Measurements from ENCODE around the gene CAPN11. TPM values are rescaled to one million over a fixed set of nuclear protein-coding genes. Genes with fewer than 3 reads are reported as not detected.
A peak's percentile ranks its signal among the peaks of the same experiment; 100 is the strongest.
"Not testable (repeated sequence)": the region's sequence is repeated elsewhere in the genome, so short reads cannot be mapped to it uniquely, and the experiment has no call there.

The CAPN11 gene
- polyA plus RNA-seq, 6 donors from 2014 or later = not detected

GRCh38 chr6:44227148-44227793, 68.7 kb downstream of the CAPN11 start:
- Mint-ChIP-seq H3K9me3 (no peaks in the 10 kb centered on the region), H3K27me3 (peaks cover 0 to 13% (median 0%) of the 10 kb centered on the region in 3 donors), H3K4me1 (peaks cover 16 to 19% (median 18%) of the 10 kb centered on the region in 3 donors), H3K27ac (no peak overlapping the region), H3K36me3 (no peaks in the 10 kb centered on the region), H3K4me3 (peak overlapping the region in 1 of 8 donors; percentile 45)
- DNase-seq = no peak
- no peak for ATAC-seq (ENCODE audit: low read depth in 2 of 2)

- Mint-ChIP-seq H3K4me3 (no peak overlapping the region), H3K36me3 (no peaks in the 10 kb centered on the region), H3K4me1 (peaks cover 10 to 12% (median 12%) of the 10 kb centered on the region in 3 donors), H3K9me3 (no peaks in the 10 kb centered on the region), H3K27me3 (peaks cover 0 to 9% (median 0%) of the 10 kb centered on the region in 3 donors), H3K27ac (no peak overlapping the region)
- ATAC-seq (ENCODE audit: low read depth in 2 of 2) (no peak), DNase-seq (no peak)
Measured at GRCh38 chr6:44228031-44228430, 69.4 kb downstream of the CAPN11 start.

DNA sequence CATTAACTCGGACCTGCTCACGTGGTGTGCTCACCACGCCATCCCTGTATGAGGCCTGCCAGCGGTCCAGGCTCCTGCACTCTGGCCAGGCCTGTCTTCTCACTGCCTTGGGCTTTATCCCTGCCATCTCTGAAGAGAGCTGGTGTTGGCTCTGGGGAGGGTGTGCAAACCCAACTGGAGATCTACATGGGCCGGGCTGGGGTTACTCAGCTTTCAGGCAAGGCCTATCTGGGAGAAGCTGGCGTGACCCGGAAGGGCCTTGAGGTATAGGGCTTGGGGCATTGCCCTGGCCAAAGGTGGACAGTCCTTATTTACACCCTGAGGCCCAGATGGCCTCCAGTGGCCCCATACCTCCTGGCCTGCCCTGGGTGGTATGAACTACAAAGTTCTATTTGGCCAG, 69.8 kb downstream of the CAPN11 start:
- Mint-ChIP-seq H3K36me3 (no peaks in the 10 kb centered on the region), H3K27me3 (peaks cover 0 to 7% (median 0%) of the 10 kb centered on the region in 3 donors)

DNA sequence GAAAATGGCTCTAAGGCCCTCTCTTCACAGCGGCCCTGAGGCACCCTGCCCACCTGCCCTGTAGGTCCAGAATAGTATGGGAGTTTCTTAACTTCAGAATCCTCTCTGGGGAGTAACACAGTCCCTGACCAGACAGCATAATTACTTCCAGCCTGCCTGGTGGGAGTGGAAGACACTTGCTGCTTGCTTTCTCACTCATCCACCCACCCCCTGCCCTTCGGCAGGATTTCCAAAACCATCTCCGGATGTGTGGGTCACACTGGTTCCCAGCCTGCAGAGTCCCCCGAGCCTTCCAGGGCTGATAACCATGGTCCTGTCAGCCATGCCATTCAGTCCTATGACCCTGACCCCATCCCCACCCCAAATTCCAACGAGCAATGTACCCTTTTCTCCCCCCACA, 70.2 kb downstream of the CAPN11 start:
- ATAC-seq (ENCODE audit: low read depth in 2 of 2) = no peak
- H3K27ac Mint-ChIP-seq = no peak overlapping the region
- H3K9me3 Mint-ChIP-seq = no peaks in the 10 kb centered on the region
- no peak overlapping the region for H3K4me3 Mint-ChIP-seq
- peaks cover 9 to 12% (median 12%) of the 10 kb centered on the region in 3 donors for H3K4me1 Mint-ChIP-seq
- H3K36me3 Mint-ChIP-seq = no peaks in the 10 kb centered on the region
- peaks cover 0 to 7% (median 0%) of the 10 kb centered on the region in 3 donors for H3K27me3 Mint-ChIP-seq
- no peak for DNase-seq

More for the DNA sequence above, 69.8 kb downstream of the CAPN11 start:
- no peak overlapping the region for H3K4me3 Mint-ChIP-seq
- ATAC-seq (ENCODE audit: low read depth in 2 of 2) (no peak), DNase-seq (no peak)
- H3K27ac Mint-ChIP-seq = no peak overlapping the region
- H3K9me3 Mint-ChIP-seq = no peaks in the 10 kb centered on the region
- H3K4me1 Mint-ChIP-seq = peaks cover 9 to 12% (median 10%) of the 10 kb centered on the region in 3 donors

DNA sequence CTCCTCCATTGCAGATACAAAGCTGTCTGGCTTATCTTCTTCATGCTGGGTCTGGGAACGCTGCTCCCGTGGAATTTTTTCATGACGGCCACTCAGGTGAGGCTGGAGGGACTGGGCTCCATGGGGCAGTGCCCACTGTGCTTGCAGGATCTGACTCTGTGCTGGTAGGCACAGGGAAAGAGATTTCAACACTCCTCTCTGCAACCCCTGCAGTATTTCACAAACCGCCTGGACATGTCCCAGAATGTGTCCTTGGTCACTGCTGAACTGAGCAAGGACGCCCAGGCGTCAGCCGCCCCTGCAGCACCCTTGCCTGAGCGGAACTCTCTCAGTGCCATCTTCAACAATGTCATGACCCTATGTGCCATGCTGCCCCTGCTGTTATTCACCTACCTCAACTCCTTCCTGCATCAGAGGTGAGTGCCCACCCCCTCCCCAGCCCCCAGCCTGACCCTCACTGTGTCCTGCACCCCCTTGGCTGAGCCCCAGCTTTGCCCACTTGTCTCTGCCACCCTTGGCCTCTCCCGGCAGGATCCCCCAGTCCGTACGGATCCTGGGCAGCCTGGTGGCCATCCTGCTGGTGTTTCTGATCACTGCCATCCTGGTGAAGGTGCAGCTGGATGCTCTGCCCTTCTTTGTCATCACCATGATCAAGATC, 70.9 kb downstream of the CAPN11 start:
- no peak for DNase-seq
- no peak overlapping the region for H3K27ac Mint-ChIP-seq
- H3K36me3 Mint-ChIP-seq = no peaks in the 10 kb centered on the region
- H3K4me1 Mint-ChIP-seq = peaks cover 2 to 6% (median 5%) of the 10 kb centered on the region in 3 donors
- ATAC-seq (ENCODE audit: low read depth in 2 of 2) = no peak
- no peak overlapping the region for H3K4me3 Mint-ChIP-seq
- no peaks in the 10 kb centered on the region for H3K9me3 Mint-ChIP-seq
- H3K27me3 Mint-ChIP-seq = peaks cover 0 to 6% (median 0%) of the 10 kb centered on the region in 3 donors

DNA sequence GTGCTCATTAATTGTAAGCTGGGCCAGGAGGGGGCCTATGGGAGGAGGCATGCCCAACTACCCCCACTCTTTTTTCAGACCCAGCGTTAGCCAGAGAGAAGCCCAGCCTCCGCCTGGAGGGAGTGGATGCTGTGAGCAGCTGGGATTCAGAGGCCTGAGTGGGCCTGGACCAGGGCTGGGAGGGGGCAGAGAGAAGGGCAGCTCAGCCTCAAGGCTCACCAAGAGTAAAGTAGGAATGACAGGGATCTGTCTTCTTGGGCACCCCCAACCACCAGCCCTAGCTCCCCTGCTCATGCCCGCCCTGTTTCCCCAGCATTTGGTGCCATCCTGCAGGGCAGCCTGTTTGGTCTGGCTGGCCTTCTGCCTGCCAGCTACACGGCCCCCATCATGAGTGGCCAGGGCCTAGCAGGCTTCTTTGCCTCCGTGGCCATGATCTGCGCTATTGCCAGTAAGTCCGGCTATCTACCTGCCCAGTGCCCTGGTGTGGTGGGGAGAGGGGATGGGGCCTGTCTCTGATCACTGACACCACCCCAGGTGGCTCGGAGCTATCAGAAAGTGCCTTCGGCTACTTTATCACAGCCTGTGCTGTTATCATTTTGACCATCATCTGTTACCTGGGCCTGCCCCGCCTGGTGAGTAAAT, 71.5 kb downstream of the CAPN11 start:
- Mint-ChIP-seq H3K4me1 (peaks cover 0 to 4% (median 2%) of the 10 kb centered on the region in 3 donors), H3K36me3 (no peaks in the 10 kb centered on the region), H3K9me3 (no peaks in the 10 kb centered on the region), H3K4me3 (no peak overlapping the region), H3K27me3 (no peaks in the 10 kb centered on the region), H3K27ac (no peak overlapping the region)
- ATAC-seq (ENCODE audit: low read depth in 2 of 2) = no peak
- DNase-seq = no peak

DNA sequence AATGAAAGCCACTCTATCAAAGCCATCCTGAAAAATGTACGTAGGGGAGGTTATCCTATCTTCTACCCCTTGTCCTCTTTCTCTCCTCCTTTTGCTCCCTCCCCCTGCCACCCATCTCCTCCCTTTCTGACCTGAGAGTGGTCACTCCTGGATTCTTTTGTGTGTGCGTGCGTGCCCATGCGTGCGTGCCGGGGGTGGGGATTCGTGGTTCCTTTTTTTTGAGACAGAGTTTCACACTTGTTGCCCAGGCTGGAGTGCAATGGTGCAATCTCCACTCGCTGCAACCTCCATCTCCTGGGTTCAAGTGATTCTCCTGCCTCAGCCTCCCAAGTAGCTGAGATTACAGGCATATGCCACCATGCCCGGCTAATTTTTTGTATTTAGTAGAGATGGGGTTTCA, 72.8 kb downstream of the CAPN11 start:
- not testable (repeated sequence) for DNase-seq; H3K36me3 Mint-ChIP-seq; H3K9me3 Mint-ChIP-seq; H3K4me1 Mint-ChIP-seq; H3K27me3 Mint-ChIP-seq; H3K4me3 Mint-ChIP-seq; ATAC-seq (ENCODE audit: low read depth in 2 of 2)
- H3K27ac Mint-ChIP-seq = peak overlapping the region in 1 of 6 donors; percentile 42

DNA sequence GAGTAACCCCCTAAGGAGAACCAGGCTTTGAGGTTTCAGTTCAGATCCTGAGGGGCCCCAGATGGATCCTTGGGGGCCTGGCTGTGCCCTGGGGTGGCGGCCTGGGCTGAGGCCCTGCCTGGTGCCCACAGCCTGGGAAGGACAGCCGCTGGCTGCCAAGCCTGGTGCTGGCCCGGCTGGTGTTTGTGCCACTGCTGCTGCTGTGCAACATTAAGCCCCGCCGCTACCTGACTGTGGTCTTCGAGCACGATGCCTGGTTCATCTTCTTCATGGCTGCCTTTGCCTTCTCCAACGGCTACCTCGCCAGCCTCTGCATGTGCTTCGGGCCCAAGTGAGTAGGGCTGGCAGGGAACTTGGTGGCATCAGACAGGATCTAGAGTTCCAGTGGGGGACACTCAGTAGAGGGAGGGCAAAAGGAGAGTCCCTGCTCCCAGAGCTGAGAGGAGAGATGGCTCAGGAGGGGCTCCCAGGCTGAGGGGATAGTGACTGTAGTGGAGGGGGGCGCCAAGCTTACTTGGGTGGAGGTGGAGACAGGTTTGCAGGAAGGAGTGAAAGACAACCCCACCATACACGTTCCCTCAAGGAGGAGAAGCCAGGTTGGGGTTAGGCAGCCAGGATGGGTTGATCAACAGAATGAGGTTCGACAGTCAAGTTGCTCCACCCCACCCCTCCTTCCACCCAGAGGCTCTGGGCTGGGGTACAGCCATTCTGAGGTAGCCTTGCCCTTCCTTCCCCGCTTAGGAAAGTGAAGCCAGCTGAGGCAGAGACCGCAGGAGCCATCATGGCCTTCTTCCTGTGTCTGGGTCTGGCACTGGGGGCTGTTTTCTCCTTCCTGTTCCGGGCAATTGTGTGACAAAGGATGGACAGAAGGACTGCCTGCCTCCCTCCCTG, 74.3 kb downstream of the CAPN11 start:
- H3K27ac Mint-ChIP-seq = no peak overlapping the region
- peak overlapping the region in 1 of 8 donors; percentile 68 for H3K4me3 Mint-ChIP-seq
- no peaks in the 10 kb centered on the region for H3K9me3 Mint-ChIP-seq
- H3K4me1 Mint-ChIP-seq = peaks cover 8 to 9% (median 9%) of the 10 kb centered on the region in 3 donors
- ATAC-seq (ENCODE audit: low read depth in 2 of 2) = no peak
- DNase-seq = no peak
- no peaks in the 10 kb centered on the region for H3K36me3 Mint-ChIP-seq
- no peaks in the 10 kb centered on the region for H3K27me3 Mint-ChIP-seq

DNA sequence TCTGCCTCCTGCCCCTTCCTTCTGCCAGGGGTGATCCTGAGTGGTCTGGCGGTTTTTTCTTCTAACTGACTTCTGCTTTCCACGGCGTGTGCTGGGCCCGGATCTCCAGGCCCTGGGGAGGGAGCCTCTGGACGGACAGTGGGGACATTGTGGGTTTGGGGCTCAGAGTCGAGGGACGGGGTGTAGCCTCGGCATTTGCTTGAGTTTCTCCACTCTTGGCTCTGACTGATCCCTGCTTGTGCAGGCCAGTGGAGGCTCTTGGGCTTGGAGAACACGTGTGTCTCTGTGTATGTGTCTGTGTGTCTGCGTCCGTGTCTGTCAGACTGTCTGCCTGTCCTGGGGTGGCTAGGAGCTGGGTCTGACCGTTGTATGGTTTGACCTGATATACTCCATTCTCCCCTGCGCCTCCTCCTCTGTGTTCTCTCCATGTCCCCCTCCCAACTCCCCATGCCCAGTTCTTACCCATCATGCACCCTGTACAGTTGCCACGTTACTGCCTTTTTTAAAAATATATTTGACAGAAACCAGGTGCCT, 75.0 kb downstream of the CAPN11 start:
- H3K27me3 Mint-ChIP-seq = no peaks in the 10 kb centered on the region
- DNase-seq = no peak
- peaks cover 12 to 15% (median 13%) of the 10 kb centered on the region in 3 donors for H3K4me1 Mint-ChIP-seq
- peak overlapping the region in 1 of 8 donors; percentile 15 for H3K4me3 Mint-ChIP-seq
- no peaks in the 10 kb centered on the region for H3K9me3 Mint-ChIP-seq
- H3K27ac Mint-ChIP-seq = peak overlapping the region in 1 of 6 donors; percentile 42
- ATAC-seq (ENCODE audit: low read depth in 2 of 2) = no peak
- H3K36me3 Mint-ChIP-seq = no peaks in the 10 kb centered on the region

Other genes with a start within 250 kb of the CAPN11 start
- 10 to 100 TPM; 68.2 to 99.9 (median 85.0) TPM for gene MRPL14, start 31.4 kb upstream of the CAPN11 start, polyA plus RNA-seq (ENCODE audit: low read depth in 6 of 6)
- 1 to 10 TPM in 1 of 6 donors, under 1 TPM in 4, not detected in 1; 0.38 to 1.6 (median 0.50) TPM for gene TMEM63B, start 31.3 kb upstream of the CAPN11 start, polyA plus RNA-seq (ENCODE audit: low read depth in 6 of 6)
- gene MYMX, start 58.1 kb downstream of the CAPN11 start, polyA plus RNA-seq (ENCODE audit: low read depth in 6 of 6) = not detected
- 1 to 10 TPM in 3 of 6 donors, under 1 TPM in 3; 0.15 to 3.1 (median 0.99) TPM for gene SLC29A1, start 64.8 kb downstream of the CAPN11 start, polyA plus RNA-seq (ENCODE audit: low read depth in 6 of 6)
- gene HSP90AB1, start 88.3 kb downstream of the CAPN11 start, polyA plus RNA-seq (ENCODE audit: low read depth in 6 of 6) = 100 to 1,000 TPM; 420 to 486 (median 447) TPM
- 10 to 100 TPM; 24.2 to 38.6 (median 27.2) TPM for gene SLC35B2, start 98.7 kb downstream of the CAPN11 start, polyA plus RNA-seq (ENCODE audit: low read depth in 6 of 6)
- 10 to 100 TPM; 22.1 to 30.8 (median 27.9) TPM for gene NFKBIE, start 106.7 kb downstream of the CAPN11 start, polyA plus RNA-seq (ENCODE audit: low read depth in 6 of 6)
- gene TMEM151B, start 111.6 kb downstream of the CAPN11 start, polyA plus RNA-seq (ENCODE audit: low read depth in 6 of 6) = not detected
- gene AARS2, start 154.5 kb downstream of the CAPN11 start, polyA plus RNA-seq (ENCODE audit: low read depth in 6 of 6) = 10 to 100 TPM in 1 of 6 donors, 1 to 10 TPM in 5; 5.6 to 12.8 (median 7.8) TPM
- gene SPATS1, start 183.8 kb downstream of the CAPN11 start, polyA plus RNA-seq (ENCODE audit: low read depth in 6 of 6) = not detected
- 10 to 100 TPM in 5 of 6 donors, 1 to 10 TPM in 1; 7.8 to 20.8 (median 17.0) TPM for gene CDC5L, start 228.9 kb downstream of the CAPN11 start, polyA plus RNA-seq (ENCODE audit: low read depth in 6 of 6)

All from naive B cell (primary cell).